Astrocyte of the cerebellum (primary cell): ENCODE measurements around the gene ZBTB38.

Experiments used
- DNase-seq: peaks from one replicate; pipeline ENCODE4 v3.0.0-alpha.2; 2011; ENCODE audit warnings: low read depth
- H3K4me3 ChIP-seq: 2 replicates; pipeline ENCODE4 v1.5.1; 2011; ENCODE audit warnings: mild to moderate bottlenecking, low read depth, low read length, moderate library complexity
- CTCF ChIP-seq: IDR thresholded peaks from 2 replicates; pipeline ENCODE4 v1.5.1; 2012; ENCODE audit warnings: low read length, low read depth, moderate library complexity, mild to moderate bottlenecking; ENCODE audit errors: missing control alignments
- in situ Hi-C: cut with HindIII; loops from 2 replicates; pipeline ENCODE4 v1.10.0; 2017; ENCODE audit warnings: low sequenced_read_pairs

Gene ZBTB38

DNA sequence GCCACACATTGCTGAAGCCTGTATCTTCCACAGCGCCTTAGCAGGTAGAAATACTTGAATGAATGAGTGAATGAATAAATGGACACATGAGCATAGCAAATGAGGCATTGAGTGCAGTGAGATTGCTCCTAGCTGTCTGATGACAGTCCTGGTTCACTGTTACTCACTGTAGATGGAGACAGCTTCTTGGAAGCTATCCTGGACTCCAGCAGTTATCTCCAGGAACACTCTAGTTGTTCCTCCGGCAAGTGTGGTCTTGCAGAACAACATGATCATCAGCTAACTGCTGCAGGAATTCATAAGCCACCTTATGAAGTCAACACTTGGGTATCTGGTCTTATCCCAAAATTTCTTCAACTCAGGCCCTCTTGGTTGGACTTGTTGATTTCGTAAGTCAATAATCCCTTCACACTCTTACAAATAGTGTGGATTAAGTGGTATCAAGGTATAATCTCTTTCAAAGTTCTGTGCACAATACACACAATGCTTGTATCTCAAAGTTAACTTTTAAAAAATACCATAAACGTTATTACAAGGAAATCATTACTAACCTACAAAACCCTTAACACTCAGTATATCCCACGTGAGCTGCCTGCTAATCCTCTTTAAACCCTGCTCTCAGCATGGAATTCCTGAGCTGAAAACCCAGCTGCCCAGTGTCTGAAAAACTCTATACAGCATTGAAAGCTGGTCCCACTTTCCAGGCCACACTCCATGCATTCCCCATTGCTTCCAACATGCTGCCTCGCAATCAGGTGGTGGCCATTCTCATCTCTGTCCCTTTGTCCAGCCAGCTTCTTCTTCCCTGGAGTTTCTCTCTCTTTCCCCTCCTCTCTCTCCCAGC lies 14.4 kb upstream of the ZBTB38 start:
- H3K4me3 ChIP-seq, result no peak overlapping the region
- TF ChIP-seq CTCF, result no peak
- in situ Hi-C loops, result no loop called here
- DNase-seq, result no peak

DNA sequence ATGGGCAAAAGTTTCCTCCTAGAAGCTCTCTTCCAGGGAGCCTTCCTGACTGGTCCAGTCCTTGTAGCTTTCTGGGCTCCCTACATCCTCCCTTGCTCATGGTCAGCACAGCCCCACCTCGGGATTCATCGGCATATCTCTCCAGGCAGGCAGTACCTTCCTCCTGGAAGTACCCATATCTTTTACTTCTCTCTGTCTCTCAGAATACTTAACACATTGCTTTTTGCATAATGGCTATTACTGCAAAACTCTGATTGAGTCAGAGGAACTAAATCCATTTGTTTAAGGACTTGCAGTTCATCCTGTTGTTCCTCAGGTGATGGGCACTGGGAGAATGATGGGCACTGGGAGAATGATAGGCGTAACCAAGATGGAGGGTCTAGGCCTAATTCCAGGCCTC lies 13.8 kb upstream of the ZBTB38 start:
- in situ Hi-C loops, result no loop called here
- TF ChIP-seq CTCF, result no peak
- DNase-seq, result no peak
- H3K4me3 ChIP-seq, result no peak overlapping the region

GRCh38 chr3:141355242-141355641 lies 13.1 kb upstream of the ZBTB38 start:
- DNase-seq, result no peak
- in situ Hi-C loops, result no loop called here
- no peak overlapping the region for H3K4me3 ChIP-seq
- TF ChIP-seq CTCF, result no peak

DNA sequence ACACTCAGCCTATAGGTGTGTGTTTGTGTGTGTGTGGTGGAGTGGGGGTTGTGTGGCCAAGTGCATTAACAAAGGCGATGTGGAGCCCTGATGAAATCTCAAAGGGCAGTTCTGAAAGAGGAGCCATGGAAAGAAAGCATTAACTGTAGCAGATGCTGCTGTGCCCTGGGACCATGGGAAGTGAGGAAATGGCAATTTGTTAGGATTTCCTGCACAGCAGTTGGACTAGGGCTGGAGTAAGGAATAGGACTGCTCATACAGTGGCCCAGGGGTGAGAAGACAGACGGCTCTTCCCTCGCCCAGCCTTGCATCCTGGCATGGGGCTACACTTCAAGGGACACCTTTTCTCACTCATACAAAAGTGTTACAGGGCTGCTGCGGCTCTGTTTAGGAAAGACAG lies 12.3 kb upstream of the ZBTB38 start:
- in situ Hi-C loops, result no loop called here
- DNase-seq, result no peak
- no peak for TF ChIP-seq CTCF
- H3K4me3 ChIP-seq, result no peak overlapping the region

DNA sequence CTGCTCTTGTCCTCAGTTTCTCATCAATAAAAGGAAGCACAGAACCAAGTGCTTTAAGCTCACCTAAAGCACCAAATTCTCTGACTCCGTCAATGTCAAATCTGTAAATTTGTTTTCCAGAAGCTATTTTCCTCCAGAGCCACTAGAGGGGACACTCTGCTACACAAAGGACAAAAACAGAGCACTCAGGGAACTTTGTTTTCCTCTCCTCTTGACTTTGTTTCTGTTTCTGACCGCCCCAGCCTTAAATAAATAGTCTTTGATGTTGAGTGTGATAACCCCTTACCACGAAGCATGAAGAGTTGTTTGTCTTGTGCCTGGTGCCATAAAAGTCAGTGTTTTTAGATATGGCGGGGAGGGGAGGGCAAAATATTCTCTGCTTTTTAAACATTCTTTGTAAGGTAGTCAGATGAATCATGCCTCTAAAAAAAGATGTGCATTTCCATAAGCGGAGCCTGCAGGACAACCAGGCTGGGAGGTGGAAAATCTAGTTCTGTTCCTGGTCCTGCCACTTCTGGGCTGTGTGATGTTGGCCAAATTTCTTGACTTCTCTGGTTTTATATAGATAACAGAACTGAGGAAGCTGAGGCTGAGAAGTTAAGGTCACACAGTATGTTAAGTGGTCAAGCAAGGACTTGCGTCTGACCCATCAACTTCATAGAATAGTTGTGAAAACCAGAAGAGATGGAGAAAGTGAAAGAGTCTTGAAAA lies 7.3 kb upstream of the ZBTB38 start:
- in situ Hi-C loops, result no loop called here
- no peak overlapping the region for H3K4me3 ChIP-seq
- peak; percentile 77 for TF ChIP-seq CTCF
- DNase-seq, result peak; percentile 80

DNA sequence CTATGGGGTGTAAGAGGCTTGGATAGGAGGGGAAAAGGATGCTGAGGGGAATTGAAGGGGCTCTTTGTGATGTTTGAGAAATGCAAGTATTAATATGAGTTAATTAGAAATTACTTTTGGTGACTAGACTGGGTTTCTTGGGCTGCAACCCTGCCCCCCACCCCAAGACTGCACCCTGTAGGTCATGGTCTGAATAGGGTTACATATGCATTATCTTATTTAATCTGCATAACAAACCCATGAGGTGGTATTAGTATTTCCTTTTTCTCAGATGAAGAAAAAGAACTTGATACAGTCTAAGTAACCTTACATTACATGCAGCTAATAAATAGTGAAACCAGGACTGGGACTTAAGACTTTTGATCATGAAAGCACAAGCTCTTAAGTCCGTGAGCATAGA lies 5.6 kb upstream of the ZBTB38 start:
- TF ChIP-seq CTCF, result no peak

More for the DNA sequence above, 5.6 kb upstream of the ZBTB38 start:
- no peak for DNase-seq
- in situ Hi-C loops, result no loop called here
- no peak overlapping the region for H3K4me3 ChIP-seq
